ENCODE results near the gene NR2C1.

GRCh38 chr12:94973221-94973620 lies 100.2 kb downstream of the NR2C1 start:
- TF ChIP-seq CTCF (IDR thresholded peaks at IDR 0.05) (no peak), POLR2A (IDR thresholded peaks at IDR 0.05) (no peak)

Measured in testis (tissue), 2 donors.